ENCODE measurements around the gene ENDOG. TPM values are rescaled to one million over a fixed set of nuclear protein-coding genes. Genes with fewer than 3 reads are reported as not detected.

The ENDOG gene
- total RNA-seq, 1 experiment from 2014 or later: 25.8 TPM

DNA sequence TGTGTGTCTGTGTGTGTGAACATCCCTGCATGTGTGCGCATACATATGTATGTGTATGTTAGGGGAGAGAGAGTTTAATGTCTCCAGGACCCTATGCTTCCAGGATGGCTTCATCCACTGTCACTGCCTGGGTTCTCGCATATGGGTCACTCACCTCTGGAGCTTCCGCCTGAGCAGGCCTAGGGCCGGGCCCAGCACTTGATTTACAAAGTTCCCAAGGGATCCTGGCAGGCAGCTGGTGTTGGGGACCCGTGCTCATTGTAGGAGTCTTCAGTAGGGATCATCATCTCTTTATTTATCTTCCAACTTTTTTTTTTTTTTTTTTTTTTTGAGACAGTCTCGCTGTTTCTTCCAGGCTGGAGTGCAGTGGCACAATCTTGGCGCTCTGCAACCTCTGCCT lies 18.2 kb upstream of the ENDOG start (continued):
- TF ChIP-seq SOX15 (CRISPR knock-in tag; IDR thresholded peaks at IDR 0.05) (no peak), NR2C2 (CRISPR knock-in tag; IDR thresholded peaks at IDR 0.05) (no peak), OVOL2 (CRISPR knock-in tag; IDR thresholded peaks at IDR 0.05; ENCODE audit: borderline replicate concordance) (no peak)

DNA sequence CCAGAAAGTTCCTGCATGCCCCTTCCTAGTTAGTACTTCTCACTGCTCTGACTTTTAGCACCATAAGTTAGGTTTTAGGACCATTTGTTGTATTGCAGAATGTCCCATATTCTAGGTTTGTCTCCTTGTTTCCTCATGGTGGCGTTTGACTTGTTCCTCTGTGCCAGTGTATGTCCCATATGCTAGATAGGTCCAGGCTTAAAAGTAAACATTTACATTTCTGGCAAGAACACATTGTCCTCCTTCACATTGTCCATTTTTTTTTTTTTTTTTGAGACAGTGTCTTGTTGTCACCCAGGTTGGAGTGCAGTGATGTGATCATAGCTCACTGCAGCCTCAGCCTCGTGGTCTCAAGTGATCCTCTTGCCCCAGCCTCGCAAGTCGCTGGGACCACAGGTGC lies 15.8 kb upstream of the ENDOG start:
- no peak for DNase-seq (ENCODE audit: low spot score)
- no peak for ATAC-seq
- H3K27me3 Mint-ChIP-seq (ENCODE audit: low read depth): no peaks in the 10 kb centered on the region
- ChIA-PET POLR2A (interaction anchor here (1.0 kb wide), 1 partner anchor 16 kb away, joined by 3 read pairs; the partner anchor contains the start of gene ENDOG), CTCF (interaction anchor here (1.6 kb wide), 1 partner anchor 16 kb away, joined by 5 read pairs; the partner anchor contains the start of gene ENDOG)
- peaks cover 33% of the 10 kb centered on the region for H3K36me3 Mint-ChIP-seq
- no peaks in the 10 kb centered on the region for H3K9me3 Mint-ChIP-seq
- H3K4me3 Mint-ChIP-seq: no peak overlapping the region
- TF ChIP-seq ZNF423 (CRISPR knock-in tag; IDR thresholded peaks at IDR 0.05) (no peak), GABPB1 (CRISPR knock-in tag; IDR thresholded peaks at IDR 0.05) (no peak), NR2C2 (CRISPR knock-in tag; IDR thresholded peaks at IDR 0.05) (no peak), ZNF416 (CRISPR knock-in tag; IDR thresholded peaks at IDR 0.05) (no peak), TEAD1 (CRISPR knock-in tag; IDR thresholded peaks at IDR 0.05) (no peak)
- TF ChIP-seq, protein P1, sequence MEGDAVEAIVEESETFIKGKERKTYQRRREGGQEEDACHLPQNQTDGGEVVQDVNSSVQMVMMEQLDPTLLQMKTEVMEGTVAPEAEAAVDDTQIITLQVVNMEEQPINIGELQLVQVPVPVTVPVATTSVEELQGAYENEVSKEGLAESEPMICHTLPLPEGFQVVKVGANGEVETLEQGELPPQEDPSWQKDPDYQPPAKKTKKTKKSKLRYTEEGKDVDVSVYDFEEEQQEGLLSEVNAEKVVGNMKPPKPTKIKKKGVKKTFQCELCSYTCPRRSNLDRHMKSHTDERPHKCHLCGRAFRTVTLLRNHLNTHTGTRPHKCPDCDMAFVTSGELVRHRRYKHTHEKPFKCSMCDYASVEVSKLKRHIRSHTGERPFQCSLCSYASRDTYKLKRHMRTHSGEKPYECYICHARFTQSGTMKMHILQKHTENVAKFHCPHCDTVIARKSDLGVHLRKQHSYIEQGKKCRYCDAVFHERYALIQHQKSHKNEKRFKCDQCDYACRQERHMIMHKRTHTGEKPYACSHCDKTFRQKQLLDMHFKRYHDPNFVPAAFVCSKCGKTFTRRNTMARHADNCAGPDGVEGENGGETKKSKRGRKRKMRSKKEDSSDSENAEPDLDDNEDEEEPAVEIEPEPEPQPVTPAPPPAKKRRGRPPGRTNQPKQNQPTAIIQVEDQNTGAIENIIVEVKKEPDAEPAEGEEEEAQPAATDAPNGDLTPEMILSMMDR (IDR thresholded peaks at IDR 0.05): no peak
- H3K4me1 Mint-ChIP-seq: no peaks in the 10 kb centered on the region
- no peak overlapping the region for H3K27ac Mint-ChIP-seq

DNA sequence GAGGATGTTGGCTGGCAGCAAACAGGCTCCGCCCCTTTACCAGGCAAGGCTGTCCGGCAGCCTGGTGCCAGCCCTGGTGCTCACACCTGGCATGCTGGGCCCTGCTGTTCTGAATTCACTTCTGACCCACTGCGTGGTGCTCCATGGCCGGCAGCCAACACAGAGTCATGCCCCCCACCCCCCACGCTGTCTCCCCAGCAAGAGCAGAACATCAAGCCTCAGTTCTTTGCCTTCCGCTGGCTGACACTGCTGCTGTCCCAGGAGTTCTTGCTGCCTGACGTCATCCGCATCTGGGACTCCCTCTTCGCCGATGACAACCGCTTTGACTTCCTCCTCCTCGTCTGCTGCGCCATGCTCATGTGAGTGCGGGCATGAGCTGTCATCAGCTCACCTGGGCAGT lies 12.6 kb upstream of the ENDOG start:
- Mint-ChIP-seq H3K27me3 (ENCODE audit: low read depth) (no peaks in the 10 kb centered on the region), H3K9me3 (no peaks in the 10 kb centered on the region), H3K36me3 (peaks cover 29% of the 10 kb centered on the region), H3K27ac (no peak overlapping the region), H3K4me1 (no peaks in the 10 kb centered on the region; the same call in 1 of the 2 replicates), H3K4me3 (no peak overlapping the region)
- TF ChIP-seq ZNF263 (CRISPR knock-in tag; IDR thresholded peaks at IDR 0.05; ENCODE audit: low read depth): no peak
- TF ChIP-seq MXD4 (CRISPR knock-in tag; IDR thresholded peaks at IDR 0.05; ENCODE audit: borderline replicate concordance): no peak
- no peak for TF ChIP-seq FOXJ3 (CRISPR knock-in tag; IDR thresholded peaks at IDR 0.05; ENCODE audit: borderline replicate concordance)
- no peak for TF ChIP-seq ZNF416 (CRISPR knock-in tag; IDR thresholded peaks at IDR 0.05)
- TF ChIP-seq, protein P2, sequence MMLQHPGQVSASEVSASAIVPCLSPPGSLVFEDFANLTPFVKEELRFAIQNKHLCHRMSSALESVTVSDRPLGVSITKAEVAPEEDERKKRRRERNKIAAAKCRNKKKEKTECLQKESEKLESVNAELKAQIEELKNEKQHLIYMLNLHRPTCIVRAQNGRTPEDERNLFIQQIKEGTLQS (CRISPR knock-in tag; conservative IDR thresholded peaks at IDR 0.05): no peak
- TF ChIP-seq CREM (CRISPR knock-in tag; IDR thresholded peaks at IDR 0.05): no peak
- TF ChIP-seq, protein P3, sequence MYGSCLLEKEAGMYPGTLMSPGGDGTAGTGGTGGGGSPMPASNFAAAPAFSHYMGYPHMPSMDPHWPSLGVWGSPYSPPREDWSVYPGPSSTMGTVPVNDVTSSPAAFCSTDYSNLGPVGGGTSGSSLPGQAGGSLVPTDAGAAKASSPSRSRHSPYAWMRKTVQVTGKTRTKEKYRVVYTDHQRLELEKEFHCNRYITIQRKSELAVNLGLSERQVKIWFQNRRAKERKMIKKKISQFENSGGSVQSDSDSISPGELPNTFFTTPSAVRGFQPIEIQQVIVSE (CRISPR knock-in tag; IDR thresholded peaks at IDR 0.05; ENCODE audit: borderline replicate concordance): no peak
- TF ChIP-seq ETV6 (CRISPR knock-in tag; IDR thresholded peaks at IDR 0.05): no peak
- TF ChIP-seq, protein P4, sequence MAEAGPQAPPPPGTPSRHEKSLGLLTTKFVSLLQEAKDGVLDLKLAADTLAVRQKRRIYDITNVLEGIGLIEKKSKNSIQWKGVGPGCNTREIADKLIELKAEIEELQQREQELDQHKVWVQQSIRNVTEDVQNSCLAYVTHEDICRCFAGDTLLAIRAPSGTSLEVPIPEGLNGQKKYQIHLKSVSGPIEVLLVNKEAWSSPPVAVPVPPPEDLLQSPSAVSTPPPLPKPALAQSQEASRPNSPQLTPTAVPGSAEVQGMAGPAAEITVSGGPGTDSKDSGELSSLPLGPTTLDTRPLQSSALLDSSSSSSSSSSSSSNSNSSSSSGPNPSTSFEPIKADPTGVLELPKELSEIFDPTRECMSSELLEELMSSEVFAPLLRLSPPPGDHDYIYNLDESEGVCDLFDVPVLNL (CRISPR knock-in tag; IDR thresholded peaks at IDR 0.05; ENCODE audit: borderline replicate concordance, low read depth): no peak
- no peak for DNase-seq (ENCODE audit: low spot score)
- CTCF ChIA-PET: no interaction called here
- POLR2A ChIA-PET: no interaction called here
- ATAC-seq: no peak

DNA sequence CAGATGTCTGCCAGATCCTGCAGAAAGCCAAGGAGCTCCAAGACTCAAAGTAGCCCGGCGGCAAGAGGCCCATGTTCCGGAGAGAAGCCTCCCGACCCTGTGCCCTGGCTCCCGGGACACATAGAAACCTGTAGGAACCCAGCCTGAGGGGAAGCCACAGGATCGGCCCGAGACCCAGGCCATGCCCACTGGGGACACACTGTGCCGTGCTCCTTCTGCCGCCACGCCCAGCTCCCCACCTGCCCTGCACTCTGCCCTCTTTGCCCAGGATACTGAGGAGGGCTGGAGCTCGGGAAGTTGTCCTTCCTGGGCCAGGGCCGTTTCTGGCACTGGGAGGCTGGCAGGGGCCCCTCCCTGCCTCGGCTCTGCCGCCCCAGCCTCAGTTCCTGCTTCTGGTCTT lies 10.5 kb upstream of the ENDOG start:
- peaks cover 19% of the 10 kb centered on the region for H3K36me3 Mint-ChIP-seq
- no peak overlapping the region for H3K4me3 Mint-ChIP-seq
- no peaks in the 10 kb centered on the region for H3K27me3 Mint-ChIP-seq (ENCODE audit: low read depth)
- H3K9me3 Mint-ChIP-seq: no peaks in the 10 kb centered on the region
- no peak for DNase-seq (ENCODE audit: low spot score)
- H3K27ac Mint-ChIP-seq: no peak overlapping the region
- no peak for ATAC-seq
- H3K4me1 Mint-ChIP-seq: no peaks in the 10 kb centered on the region; the same call in 1 of the 2 replicates
- ChIA-PET POLR2A (interaction anchor here (0.6 kb wide), 1 partner anchor 132 kb away, joined by 4 read pairs; no protein-coding TSS in a partner anchor), CTCF (interaction anchor here (2.3 kb wide), 1 partner anchor 10 kb away, joined by 11 read pairs; the partner anchor contains the start of gene ENDOG)
- TF ChIP-seq, protein P5, sequence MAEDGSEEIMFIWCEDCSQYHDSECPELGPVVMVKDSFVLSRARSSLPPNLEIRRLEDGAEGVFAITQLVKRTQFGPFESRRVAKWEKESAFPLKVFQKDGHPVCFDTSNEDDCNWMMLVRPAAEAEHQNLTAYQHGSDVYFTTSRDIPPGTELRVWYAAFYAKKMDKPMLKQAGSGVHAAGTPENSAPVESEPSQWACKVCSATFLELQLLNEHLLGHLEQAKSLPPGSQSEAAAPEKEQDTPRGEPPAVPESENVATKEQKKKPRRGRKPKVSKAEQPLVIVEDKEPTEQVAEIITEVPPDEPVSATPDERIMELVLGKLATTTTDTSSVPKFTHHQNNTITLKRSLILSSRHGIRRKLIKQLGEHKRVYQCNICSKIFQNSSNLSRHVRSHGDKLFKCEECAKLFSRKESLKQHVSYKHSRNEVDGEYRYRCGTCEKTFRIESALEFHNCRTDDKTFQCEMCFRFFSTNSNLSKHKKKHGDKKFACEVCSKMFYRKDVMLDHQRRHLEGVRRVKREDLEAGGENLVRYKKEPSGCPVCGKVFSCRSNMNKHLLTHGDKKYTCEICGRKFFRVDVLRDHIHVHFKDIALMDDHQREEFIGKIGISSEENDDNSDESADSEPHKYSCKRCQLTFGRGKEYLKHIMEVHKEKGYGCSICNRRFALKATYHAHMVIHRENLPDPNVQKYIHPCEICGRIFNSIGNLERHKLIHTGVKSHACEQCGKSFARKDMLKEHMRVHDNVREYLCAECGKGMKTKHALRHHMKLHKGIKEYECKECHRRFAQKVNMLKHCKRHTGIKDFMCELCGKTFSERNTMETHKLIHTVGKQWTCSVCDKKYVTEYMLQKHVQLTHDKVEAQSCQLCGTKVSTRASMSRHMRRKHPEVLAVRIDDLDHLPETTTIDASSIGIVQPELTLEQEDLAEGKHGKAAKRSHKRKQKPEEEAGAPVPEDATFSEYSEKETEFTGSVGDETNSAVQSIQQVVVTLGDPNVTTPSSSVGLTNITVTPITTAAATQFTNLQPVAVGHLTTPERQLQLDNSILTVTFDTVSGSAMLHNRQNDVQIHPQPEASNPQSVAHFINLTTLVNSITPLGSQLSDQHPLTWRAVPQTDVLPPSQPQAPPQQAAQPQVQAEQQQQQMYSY (CRISPR knock-in tag; IDR thresholded peaks at IDR 0.05): no peak
- TF ChIP-seq, protein P6, sequence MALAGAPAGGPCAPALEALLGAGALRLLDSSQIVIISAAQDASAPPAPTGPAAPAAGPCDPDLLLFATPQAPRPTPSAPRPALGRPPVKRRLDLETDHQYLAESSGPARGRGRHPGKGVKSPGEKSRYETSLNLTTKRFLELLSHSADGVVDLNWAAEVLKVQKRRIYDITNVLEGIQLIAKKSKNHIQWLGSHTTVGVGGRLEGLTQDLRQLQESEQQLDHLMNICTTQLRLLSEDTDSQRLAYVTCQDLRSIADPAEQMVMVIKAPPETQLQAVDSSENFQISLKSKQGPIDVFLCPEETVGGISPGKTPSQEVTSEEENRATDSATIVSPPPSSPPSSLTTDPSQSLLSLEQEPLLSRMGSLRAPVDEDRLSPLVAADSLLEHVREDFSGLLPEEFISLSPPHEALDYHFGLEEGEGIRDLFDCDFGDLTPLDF (CRISPR knock-in tag; IDR thresholded peaks at IDR 0.05): no peak
- TF ChIP-seq, protein P7, sequence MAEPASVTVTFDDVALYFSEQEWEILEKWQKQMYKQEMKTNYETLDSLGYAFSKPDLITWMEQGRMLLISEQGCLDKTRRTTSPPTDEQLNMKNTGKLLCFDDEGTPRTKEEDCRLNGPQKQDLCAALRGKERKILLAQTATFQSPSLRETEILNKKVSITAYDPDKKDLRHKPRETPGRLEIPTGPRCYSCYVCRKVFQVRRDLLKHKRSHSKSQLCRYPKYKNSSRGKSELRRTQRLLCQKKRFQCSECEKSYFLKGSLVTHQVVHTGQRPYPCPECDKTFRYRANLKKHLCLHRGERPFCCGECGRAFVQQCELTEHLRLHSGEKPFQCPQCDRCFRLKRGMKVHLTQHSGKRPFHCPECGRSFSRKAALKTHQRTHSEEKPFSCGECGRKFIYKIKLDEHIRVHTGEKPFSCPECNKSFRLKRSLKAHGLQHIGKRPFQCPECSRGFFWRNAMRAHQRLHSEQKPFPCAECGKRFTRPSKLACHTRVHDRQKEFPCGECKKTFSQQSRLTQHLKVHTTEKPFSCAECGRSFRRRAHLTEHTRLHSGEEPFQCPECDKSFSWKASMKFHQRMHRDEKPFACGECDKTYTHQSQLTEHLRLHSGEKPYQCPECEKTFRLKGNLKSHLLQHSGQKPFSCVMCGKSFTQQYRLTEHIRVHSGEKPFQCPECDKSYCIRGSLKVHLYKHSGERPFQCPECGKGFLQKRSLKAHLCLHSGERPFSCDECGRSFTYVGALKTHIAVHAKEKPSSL (CRISPR knock-in tag; conservative IDR thresholded peaks at IDR 0.05): no peak

Data from WTC11 (cell line).